CD4-positive, alpha-beta T cell treated with Interferon gamma for 1 hour (primary cell): ENCODE results near the gene SCN1B.
"Not testable (repeated sequence)": the region's sequence is repeated elsewhere in the genome, so short reads cannot be mapped to it uniquely, and the experiment has no call there.

ENCODE experiments used
- DNase-seq: peaks from one replicate; pipeline ENCODE4 v3.0.0-alpha.2; 2020

SCN1B gene

DNA sequence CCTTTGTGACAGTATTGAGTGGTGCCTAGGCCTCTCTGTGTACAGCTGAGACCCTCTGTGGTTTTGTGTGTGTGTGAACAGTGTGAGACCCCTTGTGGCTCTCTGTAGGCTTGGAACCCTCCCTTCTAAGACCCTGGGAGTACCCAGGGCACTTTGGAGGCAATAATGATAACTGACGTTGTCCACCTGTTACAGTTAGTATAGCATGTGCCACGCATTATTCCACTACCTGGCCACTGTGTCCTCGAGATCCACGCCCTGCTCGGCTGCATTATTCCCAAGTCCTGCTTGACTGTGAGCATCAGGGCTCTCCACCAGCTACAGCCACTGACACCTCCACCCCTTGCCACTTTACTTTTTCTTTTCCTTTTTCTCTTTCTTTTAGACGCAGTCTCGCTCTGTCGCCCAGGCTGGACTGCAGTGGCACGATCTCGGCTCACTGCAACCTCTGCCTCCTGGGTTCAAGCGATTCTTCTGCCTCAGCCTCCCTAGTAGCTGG is 28.2 kb upstream of the SCN1B start:
- DNase-seq: no peak

DNA sequence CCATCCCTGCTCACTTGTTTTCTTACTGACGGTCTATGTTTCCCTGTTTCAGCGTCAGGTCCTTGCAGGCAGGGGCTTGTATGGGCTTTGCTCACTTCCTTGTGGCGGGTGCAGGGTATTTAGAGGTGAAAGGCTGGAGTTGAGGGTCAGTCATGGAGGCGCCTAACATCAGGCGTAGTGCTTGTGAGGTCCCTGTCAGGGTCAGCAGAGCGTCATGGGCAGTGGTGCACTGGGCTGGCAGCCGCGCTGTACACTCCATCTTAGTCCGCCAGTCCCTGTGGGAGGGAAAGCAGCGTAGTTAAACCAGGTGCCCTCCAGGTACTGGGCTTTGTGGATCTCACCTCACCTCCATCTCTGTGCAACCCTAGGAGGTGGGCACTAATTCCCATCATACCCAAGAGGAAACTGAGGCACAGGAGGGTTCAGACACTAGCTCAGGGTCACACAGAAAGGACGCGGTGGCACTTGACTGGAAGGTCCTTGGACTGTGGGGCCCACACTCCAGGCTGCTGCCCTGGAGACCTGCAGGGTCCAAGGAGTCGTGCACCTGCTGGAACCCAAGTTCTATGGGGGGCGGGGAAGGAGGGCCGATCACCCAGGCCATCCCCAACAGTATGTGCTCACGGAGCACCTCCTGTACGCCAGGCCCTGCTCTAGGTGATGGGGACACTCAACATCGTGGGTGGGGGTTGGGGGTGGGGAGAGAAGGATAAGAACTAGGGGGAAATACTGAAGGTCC is 25.6 kb upstream of the SCN1B start:
- no peak for DNase-seq

DNA sequence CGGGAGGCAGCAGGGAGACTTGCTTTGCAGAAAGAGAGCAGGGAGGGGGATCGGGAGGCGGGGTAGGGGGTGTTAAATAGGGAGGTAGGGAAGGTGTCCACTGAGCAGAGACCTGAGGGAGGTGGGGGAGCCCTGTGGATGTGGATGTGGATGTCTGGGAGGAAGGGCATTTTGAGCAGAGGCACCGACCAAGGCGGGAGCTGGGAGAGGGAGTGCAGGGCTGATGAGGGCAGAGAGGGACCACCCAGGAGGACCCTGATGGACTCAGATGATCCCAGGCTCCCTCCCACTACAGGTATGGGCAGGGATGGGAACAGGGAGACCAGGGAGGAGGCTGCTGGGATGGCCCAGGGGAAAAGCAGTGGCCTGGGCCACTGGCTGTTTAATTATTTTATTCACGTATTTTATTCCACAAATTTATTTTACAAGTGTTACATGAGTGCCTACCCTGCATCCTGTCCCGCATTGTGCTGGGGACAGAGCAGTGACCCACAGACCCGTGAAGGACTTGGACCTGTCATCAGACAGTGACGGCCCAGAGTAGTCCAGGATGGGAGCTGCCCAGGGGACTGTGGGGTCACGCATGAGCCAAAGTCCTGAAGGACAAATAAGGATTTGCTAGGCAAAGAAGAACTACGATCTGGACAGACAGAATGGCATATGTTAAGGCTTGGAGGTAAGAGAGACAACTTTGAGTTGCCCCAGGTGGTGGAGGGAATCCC is 24.9 kb upstream of the SCN1B start:
- DNase-seq: no peak

DNA sequence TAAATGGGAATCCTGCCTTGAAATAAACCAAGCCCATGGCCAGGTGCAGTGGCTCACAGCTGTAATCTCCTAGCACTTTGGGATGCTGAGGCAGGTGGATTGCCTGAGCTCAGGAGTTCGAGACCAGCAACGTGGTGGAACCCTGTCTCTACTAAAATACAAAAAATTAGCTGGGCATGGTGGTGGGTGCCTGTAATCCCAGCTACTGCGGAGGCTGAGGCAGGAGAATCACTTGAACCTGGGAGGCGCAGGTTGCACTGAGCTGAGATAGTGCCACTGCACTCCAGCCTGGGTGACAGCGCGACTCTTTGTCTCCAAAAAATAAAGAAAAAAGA is 24.3 kb upstream of the SCN1B start:
- DNase-seq: not testable (repeated sequence)

DNA sequence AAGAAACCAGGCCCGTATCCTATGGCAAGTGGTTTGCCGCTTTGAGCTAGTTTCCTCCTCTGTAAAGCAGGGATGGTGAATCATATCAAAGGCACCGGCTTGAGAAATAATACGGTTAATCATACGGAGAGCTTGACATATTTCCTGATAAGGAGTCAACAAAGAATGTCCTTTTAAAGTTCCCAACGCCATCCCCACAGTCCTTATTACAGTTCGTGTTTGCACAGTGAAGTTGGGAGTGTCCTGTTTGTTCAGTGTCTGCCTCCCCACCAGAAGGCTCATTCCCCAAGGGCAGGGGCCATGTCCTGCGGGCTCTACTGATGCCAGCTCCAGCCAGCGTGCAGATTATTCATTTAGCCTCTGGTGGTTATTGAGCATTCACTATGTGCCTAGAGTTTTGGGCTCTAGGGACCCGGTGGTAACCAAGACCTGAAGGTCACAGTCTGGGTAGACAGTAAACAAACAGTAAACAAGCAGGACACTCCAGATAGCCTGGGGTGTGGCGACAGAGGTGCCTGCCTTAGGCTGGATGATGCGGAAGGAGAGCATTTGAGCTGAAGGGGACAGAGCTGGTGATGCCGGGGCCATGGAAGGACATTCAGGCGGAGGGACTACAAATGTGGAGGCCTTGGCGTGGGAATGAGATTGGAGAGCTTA is 23.8 kb upstream of the SCN1B start:
- DNase-seq: no peak

DNA sequence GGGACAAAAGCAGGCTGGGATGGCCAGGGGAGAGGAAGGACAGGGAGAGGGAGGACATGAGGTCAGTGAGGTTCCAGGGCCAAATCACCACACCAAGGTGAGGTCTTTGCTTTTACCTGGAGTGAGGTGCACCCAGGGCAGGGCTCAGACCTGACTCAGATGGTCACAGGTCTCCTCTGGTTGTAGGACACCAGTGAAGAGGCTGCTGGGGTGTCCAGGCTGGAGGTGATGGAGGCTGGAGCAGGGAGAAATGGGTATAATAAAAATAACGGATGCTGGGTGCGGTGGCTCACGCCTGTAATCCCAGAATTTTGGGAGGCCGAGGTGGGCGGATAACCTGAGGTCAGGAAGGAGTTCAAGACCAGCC is 23.3 kb upstream of the SCN1B start:
- no peak for DNase-seq

DNA sequence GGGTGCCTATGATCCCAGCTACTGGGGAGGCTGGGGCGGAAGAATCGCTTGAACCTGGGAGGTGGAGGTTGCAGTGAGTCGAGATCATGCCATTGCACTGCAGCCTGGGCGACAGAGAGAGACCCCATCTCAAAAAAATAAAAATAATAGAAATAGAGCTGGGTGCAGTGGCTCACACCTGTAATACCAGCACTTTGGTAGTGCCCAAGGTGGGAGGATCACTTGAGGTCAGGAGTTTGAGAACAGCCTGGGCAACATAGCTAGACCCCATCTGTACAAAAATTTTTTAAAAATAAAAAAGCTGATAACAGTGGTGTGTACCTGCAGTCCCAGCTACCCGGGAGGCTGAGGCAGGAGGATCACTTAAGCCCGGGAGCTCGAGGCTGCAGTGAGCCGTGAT is 22.8 kb upstream of the SCN1B start:
- DNase-seq: not testable (repeated sequence)

DNA sequence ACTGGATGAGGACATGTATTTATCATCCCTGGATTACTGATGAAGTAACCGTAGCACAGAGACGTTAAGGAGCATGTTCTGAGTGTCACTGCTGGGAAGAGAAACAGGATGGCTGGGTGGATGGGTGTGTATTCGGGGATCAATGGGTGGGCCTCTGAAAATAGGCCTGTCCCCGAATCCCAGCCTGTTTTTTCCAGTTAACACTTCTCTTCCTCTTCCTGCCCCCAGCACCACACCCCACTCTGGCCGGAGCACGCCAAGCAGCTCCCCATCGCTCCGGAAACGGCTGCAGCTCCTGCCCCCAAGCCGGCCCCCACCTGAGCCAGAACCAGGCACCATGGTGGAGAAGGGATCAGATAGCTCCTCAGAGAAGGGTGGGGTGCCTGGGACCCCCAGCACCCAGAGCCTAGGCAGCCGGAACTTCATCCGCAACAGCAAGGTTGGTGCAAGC is 21.4 kb upstream of the SCN1B start:
- DNase-seq: no peak

DNA sequence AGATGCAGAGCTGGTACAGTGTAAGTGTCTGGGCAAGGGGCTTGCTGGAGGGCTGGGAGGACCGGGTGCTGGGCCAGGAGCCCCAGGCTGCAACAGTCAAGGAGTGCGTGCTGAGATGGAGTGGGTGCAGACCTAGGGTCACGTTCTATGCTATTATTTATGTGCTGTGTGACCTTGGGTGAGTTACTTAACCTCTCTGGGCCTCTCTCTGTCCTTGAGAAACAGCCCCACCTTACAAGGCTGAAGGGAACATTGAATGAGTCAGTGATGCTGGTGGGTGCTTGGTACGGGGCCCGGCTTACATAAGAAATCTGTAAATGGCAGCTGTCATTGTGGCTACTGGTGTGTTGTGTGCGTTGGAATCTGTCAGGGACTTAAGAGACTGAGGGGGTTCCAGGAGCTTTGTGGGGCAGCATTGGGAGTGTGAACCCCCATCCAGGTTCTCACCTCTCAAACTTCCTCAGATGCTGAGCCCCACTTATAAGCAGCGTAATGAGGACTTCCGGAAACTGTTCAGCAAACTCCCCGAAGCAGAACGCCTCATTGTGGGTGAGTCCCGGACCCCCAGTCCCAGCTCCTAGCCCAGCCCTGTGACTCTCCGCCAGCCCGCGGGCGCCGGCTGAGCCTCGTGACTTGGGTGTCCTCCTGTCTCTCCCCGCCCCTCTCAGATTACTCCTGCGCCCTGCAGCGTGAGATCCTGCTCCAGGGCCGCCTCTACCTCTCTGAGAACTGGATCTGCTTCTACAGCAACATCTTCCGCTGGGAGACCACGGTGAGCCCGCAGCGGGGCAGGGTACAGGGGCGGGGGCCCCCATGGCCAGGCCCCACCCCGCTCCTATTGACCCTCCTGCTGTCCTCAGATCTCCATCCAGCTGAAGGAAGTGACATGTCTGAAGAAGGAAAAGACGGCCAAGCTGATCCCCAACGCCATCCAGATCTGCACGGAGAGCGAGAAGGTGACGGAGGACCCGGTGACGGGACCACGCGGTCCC is 20.6 kb upstream of the SCN1B start:
- DNase-seq: no peak

DNA sequence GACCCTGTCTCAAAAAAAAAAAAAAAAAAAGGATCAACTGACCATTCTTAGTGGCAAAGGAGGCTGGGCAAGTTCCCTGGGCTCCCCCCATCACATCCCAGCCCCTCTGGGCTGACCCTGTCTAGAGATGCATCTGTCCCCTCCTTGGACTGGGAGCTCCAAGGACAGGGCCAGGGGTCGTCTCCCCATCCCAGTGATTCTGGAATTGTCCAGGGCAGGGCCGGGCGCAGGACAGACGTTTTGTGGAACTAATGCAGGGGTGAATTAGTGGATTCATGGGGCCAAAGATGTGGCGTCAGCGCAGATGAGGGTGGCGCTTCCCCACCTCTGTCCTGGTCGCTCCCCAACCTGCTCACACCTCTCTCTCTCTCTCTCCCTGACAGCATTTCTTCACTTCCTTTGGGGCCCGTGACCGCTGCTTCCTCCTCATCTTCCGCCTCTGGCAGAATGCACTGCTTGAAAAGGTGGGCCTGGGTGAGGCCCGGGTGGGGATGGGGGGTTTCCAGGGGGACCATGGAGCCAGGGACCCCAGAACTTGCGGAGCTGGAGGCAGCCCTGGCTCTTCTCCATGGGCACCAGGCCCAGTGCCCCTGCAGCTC is 19.1 kb upstream of the SCN1B start:
- peak; percentile 38 for DNase-seq

DNA sequence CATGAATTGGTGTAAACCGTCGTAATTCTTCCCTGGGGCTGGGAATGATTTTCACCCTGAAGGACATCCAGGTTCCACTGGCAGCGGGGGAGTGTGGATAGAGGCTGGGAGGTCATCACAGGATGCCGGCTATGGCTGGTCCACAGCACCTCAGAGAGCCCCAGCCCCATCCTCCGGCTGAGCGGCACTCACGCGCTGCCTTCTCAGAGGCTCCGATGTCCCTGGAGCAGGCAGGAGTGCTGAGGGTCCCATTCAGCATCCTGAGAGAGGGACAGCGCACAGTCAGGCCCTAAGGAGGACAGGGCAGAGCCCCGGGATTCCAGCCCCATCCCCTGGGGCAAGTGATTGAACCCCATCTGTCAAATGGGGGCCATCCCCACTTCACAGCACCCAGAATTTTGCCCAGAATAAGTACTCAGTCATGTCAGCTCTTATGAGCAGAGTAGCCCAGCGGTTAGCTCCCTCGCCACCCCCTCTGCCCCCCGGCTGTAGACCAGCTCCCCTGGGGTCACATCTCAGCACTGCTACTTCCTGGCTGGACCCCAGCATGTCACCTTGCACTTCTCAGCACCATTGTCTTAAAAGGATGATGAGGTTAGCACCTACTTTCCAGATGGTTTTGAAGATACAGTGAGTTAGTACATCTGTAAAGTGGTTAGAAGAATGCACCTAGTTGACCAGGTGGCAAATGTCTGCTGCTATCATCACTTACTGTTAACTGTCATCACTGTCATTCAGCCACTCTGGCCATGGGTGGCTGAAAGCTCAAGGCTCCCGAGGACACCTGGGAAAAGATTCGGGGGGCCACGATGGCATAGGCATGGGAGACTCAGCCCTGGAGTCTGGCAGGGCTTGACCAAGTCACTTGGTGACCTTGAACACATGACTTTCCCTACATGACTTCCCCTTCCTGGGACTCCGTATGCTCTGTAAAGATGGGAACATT is 18.3 kb upstream of the SCN1B start:
- DNase-seq: no peak

DNA sequence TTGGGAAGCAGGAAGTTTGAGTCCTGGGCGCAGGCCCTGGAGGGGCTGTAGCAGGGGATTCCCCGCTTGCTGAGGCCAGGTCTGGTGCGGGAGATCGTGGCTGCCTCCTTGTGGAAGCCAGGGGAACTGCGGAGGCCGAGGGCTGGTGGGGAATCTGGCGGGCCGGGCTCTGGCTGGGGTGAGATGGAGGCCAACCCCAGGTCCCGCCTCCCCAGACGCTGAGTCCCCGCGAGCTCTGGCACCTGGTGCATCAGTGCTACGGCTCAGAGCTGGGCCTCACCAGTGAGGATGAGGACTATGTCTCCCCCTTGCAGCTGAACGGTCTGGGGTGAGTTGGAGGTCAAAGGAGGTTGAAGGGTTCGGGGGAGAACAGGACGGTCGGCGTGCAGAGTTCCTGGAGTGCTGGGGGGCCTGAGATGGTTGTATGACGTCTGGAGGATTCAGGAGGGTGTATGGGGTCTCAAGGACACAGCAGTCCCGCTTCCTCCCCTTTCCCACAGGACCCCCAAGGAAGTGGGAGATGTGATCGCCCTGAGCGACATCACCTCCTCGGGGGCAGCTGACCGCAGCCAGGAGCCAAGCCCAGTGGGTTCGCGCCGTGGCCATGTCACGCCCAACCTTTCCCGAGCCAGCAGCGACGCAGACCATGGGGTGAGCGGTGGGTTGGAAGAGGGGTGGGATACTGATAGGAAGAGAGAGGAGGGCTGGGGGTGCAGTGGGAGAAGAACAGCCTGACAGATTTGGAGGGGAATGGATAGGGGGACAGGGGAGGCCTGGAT is 17.0 kb upstream of the SCN1B start:
- DNase-seq: peak; percentile 81

DNA sequence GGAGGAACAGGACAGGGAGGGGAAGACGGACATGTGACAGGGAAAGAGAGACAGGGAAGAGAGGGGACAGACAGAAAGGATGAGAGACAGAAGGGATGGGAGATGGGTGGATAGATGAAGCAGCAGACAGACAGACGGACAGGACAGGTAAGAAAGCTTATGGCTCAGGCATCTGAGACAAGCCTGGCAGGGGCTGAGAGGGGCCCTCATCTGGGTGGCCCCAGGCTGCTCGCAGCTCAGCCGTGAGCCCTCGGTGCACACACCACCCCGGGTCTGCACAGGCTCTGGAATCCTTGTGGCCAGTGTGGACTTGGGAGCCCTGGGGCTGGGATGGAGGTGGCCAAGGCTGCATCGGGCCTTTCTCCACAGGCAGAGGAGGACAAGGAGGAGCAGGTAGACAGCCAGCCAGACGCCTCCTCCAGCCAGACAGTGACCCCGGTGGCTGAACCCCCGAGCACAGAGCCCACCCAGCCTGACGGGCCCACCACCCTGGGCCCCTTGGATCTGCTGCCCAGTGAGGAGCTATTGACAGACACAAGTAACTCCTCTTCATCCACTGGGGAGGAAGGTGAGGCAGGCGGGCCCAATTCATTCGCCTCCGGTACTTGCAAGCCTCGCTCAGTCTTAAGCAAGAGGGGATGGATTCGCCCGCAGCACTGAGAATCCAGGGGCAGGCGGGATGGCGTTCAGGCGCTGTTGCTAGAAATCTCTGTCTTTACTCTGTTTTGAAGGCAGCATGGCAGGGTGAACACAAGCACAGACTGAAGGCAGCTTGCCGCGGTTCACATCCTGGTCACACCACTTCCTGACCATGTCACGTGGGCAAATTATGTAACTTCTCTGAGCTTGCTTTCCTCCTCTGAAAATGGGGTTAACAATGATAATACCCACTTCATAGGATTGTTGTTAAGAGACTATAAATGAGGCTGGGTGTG is 16.2 kb upstream of the SCN1B start:
- DNase-seq: peak; percentile 76

DNA sequence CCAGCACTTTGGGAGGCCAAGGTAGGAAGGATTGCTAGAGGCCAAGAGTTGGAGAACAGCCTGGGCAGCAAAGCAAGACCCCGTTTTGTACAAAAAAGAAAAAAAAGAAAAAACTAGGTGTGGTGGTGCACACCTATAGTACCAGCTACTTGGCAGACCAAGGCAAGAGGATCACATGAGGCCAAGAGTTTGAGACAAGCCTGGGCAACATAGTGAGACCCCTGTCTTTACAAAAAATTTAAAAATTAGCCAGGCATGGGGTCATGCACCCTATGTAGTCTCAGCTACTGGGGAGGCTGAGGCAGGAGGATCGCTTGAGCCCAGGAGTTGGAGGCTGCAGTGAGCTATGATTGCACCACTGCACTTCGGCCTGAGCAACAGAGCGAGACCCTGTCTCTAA is 15.5 kb upstream of the SCN1B start:
- DNase-seq: not testable (repeated sequence)

DNA sequence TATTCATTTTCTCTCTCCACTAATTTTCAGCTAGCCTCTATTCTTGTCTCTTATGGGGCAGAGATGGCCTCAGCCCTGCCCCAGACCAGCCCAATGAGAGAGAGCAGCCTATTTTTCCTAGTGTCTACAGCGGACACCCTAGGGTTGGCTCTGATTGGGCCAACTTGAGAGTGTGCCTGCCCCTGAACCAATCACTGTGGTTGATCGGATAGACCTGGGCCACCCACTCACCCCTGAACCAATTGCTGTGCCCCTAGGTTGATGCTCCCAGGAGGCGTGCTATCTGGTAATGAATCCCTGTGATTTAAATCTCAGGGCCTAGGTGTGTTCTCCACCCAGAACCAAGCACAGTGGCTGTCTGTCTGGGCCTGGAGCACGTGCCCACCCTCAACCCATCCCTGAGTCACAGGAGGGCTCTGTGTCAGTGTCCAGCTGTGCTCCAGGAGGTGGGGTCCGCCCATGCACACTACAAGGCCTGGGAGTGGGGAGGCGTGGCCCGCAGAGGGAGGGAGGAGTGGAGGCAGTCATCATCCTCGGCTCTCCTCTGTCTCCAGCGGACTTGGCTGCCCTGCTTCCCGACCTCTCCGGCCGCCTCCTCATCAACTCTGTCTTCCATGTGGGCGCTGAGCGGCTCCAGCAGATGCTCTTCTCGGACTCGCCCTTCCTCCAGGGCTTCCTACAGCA is 14.9 kb upstream of the SCN1B start:
- DNase-seq: no peak

DNA sequence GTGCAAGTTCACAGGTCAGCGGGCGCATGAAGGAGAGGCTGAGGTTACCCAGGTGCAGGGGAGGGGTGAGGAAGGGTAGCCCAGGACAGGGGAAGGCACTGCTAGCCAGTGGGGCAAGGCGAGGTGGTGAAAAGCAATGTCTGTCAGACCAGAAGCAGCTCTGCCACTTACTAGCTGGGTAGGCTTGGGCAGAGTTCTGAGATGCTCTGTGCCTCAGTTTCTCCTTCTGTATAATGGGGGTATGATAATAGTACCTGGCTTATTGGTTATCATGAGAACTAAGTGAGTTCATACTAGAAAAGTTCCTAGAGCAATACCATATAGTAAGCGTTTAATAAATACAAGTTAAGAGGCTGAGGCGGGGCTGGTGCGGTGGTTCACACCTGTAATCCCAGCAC is 14.3 kb upstream of the SCN1B start:
- no peak for DNase-seq

DNA sequence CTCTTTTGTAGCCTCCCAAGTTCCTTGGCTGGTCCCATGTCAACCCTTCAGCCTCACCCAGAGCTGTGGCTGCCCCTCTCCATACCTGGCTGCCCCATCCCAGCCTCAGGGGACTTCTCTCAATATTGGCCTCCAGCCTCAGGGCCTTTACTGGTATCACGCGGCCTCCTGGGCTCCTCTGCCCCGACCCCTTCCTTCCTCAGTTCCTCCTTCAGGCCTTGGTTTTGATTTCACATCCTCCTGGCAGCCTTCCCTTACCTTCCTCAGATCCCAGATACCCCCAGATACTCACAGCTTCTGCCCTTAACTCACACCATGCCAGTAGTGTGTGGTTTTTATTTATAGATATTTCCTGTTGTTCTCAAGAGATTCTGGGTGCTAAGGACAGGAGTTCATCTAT is 12.8 kb upstream of the SCN1B start:
- no peak for DNase-seq

DNA sequence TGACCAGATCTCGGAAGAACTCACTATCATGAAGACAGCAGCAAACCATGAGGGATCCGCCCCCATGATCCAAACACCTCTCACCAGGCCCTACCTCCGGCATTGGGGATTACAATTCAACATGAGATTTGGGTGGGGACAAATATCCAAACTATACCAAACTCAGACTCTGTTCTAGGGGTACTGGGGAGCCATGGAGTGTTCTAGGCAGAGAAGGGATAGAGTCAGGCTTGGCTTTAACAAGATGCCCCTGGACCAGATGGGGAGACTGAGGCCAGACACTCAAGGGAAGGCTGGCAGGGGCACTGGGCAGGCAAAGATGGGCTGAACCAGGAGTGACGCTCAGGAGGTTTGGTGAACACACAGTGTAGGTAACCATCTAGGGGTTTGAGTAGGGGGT is 11.9 kb upstream of the SCN1B start:
- no peak for DNase-seq

DNA sequence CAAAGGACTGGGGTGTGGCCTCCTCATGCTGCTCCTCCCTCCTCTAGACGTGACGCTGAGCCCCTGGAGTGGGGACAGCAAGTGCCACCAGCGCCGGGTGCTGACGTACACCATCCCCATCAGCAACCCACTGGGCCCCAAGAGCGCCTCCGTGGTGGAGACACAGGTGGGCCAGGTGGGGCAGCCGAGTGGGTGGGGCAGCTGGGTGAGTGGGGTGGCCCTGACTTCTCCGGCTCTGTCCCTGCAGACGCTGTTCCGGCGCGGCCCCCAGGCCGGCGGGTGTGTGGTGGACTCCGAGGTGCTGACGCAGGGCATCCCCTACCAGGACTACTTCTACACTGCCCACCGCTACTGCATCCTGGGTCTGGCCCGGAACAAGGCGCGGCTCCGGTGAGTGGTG is 11.1 kb upstream of the SCN1B start:
- DNase-seq: no peak
